T-helper 22 cell (primary cell): ENCODE results near the gene DYTN.

Experiments used
- DNase-seq: peaks from one replicate; pipeline ENCODE4 v3.0.0-alpha.2; 2020; ENCODE audit warnings: low read depth

DYTN gene

GRCh38 chr2:206611736-206612135 lies 106.5 kb downstream of the DYTN start:
- no peak for DNase-seq

GRCh38 chr2:206611191-206611590 lies 107.0 kb downstream of the DYTN start:
- no peak for DNase-seq

DNA sequence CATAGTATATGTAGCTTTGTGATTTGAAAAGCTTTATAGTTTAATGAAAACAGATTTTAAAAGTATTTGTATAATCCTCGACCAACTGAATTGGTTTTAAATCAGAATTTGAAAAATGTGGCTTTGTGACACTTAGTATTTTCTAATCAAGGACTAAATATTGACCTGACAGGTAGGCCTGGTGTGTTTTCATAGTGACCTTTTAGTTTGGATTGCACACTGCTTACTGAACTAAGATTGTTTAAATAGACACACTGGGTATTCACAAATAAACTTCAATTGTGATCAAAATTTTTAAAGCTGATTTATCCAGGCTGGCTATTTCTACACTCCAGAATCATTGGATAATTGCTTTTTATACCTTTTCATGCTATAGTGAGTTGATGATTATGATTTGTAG lies 107.7 kb downstream of the DYTN start:
- no peak for DNase-seq

GRCh38 chr2:206603243-206603642 lies 115.0 kb downstream of the DYTN start:
- DNase-seq = no peak
